Globus pallidus (tissue), 1 donor: Measurements from ENCODE around the gene ANKRD52.
A peak's percentile ranks its signal among the peaks of the same experiment; 100 is the strongest.
"Not testable (repeated sequence)": the region's sequence is repeated elsewhere in the genome, so short reads cannot be mapped to it uniquely, and the experiment has no call there.

Experiments
- DNase-seq: peaks from one replicate; pipeline ENCODE4 v3.0.0-alpha.2; 2015; ENCODE audit warnings: low spot score

Gene ANKRD52

DNA sequence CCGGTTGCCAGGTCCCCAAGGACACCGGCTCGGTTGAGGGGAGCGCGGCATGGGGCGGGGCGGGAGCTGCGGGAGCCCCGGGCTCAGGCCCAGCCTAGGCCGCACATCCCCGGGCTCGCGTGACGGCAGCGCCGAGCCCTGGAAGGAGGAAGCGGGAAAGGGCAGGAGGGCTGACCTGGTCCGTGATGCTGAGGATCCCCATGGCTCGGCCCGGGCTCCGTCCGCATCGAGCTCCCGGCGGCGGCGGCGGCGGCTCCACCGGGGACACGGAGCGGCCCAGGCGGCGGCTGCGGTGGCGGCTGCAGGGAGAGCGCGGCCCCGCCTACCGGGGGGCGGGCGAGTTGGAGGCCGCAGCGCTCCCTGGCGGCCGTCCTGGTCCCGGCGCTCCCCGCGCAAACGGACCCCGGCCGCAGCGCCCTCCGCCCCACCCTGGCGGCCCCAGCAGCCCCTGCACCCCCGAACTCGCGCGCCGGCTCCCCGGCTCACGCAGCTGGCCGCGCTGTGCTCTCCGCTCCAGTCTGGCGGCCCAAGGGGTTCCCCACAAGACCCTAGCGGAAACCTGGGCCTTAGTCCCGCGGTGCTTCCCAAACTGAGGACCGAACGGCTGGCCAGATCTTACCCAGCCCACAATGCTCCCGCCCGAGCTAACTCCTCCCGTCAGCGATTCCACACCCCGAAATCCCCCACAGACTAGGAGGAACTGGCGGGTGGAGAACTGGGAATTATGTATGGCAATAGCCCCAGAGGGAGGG, at the start of gene ANKRD52:
TSS of gene ANKRD52 (minus strand) at position 317 of the 752 bp plus-strand sequence. CDS start at position 202, 115 bp downstream.
- peak; percentile 72 for DNase-seq

DNA sequence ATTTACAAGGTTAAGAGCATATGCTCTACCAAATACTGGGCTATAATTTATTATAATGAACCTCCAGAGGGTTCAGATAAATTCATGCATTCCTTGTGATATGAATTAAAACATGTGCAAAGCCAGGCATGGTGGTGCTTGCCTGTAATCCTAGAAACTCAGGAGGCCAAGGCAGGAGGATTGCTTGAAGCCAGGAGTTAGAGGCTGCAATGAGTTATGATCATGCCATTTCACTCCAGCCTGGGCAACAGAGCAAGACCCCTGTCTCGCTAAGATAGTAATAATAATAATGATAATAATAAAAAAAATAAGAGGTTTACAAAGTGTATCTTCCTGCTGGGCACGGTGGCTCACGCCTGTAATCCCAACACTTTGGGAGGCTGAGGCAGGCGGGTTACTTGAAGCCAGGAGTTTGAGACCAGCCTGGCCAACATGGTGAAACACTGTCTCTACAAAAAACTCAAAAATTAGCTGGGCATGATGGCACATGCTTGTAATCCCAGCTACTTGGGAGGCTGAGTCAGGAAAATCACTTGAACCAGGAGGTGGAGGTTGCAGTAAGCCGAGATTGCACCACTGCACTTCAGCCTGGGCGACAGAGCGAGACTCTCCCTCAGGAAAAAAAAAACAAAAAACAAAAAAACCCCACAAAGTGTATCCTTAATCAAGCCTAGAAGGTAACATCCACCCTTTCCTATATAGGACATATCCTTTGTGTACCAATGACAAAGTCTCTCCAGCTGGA, 49.2 kb upstream of the ANKRD52 start:
- no peak for DNase-seq

DNA sequence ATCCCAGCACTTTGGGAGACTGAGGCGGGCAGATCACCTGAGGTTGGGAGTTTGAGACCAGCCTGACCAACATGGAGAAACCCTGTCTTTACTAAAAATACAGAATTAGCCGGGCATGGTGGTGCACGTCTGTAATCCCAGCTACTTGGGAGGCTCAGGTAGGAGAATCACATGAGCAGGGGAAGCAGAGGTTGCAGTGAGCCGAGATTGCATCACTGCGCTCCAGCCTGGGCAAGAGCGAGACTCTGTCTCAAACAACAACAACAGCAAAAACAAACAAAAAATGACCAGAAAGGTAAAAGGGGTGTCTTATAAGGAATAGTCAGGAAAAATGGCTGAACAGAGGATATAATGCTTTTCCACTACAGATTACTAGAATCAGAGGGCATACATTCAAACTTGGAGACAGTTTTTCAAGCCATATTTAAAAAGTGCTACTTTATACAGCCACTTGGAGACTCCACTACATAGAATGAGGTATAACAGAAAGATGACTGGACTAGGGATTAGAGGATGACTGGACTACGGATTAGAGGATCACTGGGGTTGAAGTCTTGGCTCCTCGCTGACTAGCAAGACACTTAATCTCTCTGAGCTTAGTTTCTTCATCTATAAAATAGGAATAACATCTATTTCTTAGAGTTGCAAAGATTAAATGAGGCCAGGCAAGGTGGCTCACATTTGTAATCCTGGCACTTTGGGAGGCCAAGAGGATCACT, 46.8 kb upstream of the ANKRD52 start:
- no peak for DNase-seq

DNA sequence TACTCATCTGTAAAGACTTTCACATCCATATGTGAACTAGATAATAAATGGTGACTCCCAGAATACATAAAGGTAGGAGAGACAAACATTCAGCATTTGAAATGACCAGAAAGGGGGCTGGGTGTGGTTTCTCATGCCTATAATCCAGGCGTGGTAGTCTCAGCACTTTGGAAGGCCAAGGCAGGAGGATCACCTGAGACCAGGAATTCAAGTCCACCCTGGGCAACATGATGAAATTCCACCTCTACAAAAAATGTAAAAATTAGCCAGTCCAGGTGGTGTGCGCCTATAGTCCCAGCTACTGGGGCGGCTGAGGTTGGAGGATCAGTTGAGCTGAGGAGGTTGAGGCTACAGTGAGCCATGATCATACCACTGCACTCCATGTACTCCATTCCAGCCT, 46.1 kb upstream of the ANKRD52 start:
- DNase-seq, result no peak

DNA sequence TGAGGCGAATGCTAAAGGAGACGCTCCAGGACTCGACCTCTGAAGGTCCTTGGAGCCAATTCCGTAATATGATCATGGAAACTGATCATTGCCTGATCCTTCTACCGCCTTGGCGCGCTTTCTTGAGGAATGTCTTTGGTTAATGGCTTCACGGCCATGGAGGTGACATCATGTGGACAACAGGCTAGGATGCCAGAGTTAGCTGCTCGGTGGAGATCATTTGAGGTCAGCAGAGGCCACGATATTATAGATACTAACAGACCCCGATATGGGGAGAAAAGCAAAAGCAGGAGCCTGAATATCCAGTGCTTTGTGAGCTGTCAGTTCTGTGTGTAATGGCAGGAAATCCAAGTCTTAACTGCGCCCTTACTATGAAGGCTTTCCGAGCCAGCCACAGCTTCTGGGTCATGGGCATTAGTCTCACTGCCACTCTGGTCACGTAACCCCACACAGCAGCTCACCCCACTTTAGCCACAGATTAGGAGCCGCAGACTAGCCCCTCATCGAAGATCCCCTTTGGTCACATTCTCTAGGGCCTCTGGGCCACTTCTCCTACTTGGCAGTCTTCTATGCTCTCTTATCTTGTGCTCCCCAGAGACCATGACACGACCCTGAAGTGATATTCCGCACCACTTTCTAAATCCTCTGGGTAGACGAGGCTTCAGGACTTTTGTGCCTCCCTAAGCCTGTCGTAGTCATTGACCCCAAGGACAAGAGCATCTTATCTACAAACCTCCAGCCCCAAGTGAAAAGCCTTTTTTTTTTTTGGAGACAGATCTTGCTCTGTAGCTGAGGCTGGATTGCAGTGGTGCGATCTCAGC, 42.7 kb upstream of the ANKRD52 start:
- DNase-seq, result no peak

DNA sequence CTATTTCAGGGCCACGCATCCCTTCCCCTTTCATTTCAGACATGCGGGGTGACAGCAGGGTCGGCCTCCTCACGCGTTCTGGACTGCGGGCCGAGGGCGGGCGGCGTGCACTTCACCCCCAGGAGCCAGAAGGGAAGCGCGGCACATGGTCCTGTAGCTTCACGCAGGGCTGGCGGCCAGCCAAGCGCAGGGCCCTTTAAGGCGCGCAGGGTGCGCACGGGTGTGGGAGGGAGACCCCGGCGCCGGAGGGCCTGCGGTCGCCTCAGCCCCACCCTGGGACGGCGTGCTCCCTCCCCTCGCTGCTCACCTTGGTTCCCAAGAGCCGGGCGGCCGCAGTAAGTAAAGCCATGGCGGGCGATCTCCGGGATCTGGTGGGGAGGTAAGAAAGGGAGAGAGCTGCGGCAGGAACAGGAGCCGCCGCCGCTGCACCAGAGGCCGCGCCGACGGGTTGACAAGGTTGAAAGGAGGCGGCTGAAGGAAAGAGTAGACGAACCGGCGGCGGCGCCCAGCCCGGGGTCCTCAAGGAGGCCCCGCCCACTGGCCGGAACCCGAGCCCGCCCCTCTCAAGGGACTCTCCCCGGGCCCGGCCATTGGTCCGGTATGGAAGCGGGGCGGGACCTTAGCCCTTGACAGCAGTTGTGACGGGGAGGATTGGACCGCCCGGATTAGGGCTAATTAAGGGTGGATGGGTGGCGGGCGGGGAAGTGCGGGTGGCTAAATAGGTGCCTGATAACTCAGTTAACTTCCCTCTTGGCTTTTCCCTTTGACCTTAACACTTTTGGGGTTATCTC, 41.9 kb upstream of the ANKRD52 start, which contains the start of gene CS:
TSS of gene CS (minus strand) at position 478 of the 791 bp plus-strand sequence. CDS start at position 349, 129 bp downstream.
- DNase-seq, result peak; percentile 98

DNA sequence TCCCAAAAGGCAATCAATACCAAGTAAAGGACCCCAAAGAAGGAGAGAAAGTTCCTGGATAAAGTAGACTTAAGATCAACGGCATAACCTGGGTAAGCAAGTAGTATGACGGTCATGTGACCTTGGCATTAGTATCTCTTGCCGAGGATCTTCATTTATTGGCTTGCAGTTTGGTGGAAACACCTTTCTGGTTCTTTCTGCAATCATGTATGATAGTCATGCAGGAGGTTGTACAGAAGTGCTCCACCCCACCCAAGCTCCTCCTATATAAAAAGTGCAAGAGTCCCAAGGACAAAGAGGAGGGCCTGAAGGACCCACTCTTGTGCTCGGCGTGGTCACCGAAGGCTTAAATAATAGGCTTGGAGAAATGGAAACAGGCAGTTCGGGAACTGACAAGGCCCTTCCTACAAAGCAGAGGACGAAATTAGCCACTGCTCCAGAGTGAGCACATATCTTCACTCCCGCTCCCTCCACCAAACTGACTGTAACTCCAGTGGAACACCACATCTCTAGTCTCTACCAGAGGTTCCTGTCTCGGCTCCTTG, 41.2 kb upstream of the ANKRD52 start:
- no peak for DNase-seq

DNA sequence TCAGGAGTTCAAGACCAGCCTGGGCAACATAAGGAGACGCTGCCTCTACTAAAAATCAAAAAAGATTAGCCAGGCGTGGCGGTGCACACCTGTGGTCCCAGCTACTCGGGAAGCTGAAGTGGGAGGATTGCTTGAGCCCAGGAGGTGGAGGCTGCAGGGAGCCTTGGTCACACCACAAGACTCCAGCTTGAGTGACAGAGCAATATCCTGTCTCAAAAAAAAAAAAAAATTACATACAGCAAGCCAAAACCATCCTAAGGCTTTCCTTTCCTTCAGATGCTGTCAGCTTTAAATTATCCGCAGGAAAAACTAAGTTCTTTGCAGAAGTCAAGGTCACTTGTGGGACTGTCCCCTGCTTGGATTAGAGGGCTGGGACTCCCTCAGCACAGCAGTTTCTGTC, 40.6 kb upstream of the ANKRD52 start:
- DNase-seq, result no peak

DNA sequence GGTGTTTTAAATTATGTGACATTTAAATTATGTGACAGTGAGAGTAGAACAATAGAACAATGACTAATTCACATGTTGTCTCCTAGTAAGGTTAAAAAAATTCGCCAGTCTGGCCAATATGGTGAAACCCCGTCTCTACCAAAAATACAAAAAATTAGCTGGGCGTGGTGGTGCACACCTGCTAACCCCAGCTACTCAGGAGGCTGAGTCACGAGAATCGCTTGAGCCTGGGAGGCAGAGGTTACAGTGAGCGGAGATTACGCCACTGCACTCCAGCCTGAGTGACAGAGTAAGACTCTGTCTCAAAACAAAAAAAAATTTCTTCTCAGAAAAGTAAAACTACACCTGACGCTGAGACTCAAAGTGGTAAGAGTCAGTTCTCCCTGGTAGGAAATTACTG, 39.2 kb upstream of the ANKRD52 start:
- DNase-seq, result no peak

DNA sequence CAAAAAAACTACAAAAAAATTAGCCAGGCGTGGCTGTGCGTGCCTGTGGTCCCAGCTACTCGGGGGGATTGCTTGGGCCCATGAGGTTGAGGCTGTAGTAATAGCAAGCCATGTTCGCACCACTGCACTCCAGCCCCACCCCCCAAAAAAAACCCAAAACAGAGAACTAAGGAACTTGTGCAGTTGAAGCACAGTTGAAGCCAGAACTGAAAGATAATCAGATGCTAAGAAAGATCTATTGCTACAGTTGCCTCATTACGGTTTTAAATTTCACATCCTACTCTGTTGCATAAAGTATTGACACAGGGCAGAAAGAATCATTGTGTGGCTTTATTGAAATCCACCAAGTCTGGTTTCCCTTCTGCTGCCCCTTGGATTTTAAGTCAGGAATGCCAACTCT, 38.1 kb upstream of the ANKRD52 start:
- no peak for DNase-seq

DNA sequence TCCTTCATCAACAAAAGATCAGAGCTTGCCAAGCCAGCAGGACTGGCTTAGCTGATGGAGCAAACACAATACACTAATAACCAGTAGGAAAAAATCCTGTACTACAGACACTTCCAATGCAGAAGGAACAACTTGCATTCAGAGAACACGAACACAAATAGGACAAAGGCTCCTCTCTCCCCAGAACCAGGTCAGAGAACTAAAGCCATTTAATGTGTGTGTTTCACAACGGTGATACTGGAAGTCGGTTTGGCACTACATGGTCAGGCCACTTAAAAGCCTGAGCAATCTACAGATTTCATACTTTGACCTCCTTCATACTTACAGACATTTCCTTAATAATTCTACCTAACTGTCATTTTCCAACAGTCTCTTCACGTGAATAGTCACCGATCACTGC, 35.6 kb upstream of the ANKRD52 start:
- no peak for DNase-seq

DNA sequence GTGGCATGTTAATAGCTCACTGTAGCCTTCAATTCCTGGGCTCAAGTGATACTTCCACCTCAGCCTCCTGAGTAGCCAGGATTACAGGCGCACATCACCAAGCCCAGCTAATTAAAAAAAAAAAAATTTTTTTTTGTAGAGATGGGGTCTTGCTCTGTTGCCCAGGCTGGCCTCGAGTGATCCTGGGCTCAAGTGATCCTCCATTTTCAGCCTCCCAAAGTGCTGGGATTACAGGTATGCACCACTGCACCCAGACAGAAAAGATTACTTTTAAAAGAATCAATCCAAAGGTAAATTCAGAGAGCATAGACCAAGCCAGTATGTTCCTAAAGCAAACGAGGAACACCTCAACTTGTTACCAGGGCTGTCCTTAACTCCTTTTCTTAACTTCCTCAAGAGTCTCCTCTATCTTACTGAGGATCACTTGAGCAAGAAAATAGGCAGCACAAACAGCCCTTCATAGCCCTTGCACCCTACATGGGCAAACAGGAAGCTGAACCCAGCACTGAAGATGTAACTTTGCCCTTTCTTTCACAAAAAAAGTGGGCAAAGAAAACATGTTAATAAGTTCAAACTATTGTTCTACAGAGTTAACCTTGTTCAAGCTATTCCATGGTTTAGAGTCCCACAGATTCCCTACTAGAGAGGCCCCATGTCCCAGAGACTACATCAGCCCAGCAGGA, 30.7 kb upstream of the ANKRD52 start:
- DNase-seq, result no peak

DNA sequence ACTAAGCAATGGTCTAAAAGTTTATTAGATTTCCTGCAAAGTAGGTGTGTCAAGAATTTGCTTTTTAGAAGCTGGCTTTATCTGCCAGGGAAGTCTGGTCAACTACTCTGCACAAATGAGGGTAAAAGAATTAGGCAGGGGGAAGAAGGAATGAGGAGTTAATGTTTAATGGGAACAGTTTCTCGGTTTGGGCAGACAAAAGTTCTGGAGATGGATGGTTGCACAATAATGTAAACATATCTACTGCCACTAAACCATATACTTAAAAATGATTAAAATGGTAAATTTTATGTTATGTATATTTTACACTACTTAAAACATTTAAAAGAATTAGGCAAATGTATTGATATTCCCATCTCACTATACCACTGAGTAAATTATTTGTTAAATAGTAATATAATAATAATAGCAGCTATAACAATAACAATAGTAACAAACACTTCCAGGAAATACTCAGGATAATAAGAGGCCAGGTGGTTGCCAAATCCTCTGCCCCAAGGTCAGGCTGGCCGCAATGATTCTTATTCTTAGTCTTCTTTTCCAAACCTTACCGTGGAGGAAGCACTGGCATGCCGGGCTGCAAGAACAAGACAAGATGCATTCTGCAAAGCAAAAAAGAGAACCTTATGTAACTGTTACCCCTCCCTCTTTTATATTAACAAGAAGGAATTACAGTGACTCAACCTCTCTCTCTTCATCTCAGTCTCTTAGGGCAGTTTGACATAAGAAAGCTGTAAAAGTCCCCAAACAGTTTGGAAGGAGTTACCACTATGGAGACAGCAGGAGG, 28.1 kb upstream of the ANKRD52 start:
- no peak for DNase-seq

DNA sequence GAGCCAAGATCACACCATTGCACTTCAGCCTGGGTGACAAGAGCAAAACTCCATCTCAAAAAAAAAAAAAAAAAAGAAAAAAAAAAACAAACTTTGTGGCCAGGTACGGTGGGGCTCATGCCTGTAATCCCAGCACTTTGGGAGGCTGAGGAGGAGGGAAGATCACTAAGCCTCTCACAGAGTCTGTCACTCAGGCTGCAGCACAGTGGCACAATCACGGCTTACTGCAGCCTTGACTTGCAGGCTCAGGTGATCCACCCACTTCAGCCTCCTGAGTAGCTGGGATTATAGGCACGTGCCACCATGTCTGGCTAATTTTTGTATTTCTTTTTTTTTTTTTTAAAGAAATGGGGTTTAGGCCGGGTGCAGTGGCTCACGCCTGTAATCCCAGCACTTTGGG, 26.1 kb upstream of the ANKRD52 start:
- not testable (repeated sequence) for DNase-seq

DNA sequence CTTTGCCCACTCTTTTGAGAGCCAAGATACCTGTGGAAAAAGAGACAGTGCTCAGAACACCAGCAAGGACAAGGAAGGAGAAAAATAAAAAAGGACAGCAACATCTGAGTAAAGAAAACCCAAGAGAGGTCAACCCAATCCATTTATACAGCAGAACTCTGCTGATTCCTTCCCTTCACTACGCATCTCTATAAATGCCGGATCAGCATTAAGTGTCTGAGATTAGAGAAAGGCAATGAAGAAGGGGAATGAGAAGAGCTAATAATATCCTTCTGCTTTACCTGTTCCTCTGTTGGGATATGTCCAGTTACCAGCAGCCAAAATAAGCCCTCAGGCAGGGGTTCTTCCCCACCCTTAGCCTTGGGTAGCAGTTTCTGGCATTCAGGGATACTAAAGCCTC, 24.4 kb upstream of the ANKRD52 start:
- DNase-seq, result no peak

DNA sequence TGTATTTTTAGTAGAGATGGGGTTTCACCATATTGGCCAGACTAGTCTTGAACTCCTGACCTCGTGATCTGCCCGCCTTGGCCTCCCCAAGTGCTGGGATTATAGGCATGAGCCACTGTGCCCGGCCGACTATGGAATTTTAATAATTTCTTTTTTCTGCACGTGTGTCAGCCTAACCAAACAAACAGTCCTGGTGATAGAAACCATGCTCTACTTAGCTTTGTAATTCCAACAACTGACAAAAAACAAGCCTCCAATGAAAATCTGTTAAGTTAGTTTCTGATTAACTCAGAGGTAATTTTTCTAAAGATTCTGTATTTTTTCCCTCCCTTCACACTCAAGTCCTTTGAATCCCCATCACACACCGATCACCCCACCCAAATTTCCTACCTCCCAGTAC, 23.8 kb upstream of the ANKRD52 start:
- no peak for DNase-seq

DNA sequence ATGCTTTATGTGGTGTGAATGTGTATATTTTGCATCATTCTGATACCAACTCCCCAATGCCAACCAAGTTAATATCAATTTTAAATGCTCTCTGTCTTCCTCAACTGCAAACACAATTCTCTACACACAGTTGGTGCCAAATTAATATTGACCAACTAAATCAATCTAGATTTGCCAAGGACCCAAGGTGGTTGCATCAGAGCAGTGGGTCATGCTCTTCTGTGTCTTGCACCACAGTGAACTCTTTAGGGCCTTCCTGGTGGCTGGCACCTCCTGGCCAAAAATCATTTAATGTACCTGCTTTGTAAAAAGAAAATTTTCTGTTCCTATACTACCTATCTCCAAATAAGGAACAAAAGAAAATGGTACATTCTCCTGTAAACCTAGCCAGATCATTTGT, 22.7 kb upstream of the ANKRD52 start:
- DNase-seq, result no peak

DNA sequence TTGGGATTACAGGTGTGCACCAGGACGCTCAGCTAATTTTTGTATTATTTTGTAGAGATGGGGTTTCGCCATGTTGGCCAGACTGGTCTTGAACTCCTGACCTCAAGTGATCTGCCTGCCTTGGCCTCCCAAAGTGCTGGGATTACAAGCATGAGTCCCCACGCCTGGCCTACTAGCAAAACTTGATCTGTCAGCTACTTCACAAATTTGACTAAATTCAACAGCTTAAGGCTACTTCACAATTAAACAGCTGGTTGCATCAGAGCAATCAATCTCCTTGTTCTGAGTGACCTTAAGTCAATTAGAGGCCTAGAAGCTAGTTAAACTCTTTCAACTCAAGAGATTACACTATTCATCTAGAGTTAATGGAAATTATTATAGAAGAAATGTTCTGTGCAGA, 20.7 kb upstream of the ANKRD52 start:
- DNase-seq, result no peak

DNA sequence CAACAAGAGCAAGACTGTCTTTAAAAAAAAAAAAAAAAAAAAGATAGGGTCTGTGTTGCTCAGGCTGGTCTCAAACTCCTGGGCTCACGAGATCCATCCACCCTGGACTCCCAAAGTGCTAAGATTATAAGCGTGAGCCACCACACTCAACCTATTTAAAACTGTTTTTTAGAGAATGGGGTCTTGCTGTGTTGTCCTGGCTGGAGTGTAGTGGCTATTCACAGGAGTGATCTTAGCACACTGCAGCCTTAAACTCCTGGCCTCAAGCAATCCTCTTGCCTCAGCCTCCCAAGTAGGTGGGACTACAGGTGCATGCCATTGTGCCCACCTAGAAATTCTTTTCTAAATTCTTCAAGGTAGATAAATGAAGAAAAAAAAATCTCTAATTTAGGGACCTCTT, 16.1 kb upstream of the ANKRD52 start:
- no peak for DNase-seq
